Gastrocnemius medialis (tissue), 4 donors: ENCODE results near the gene SGO2.

ENCODE experiments used
- CTCF ChIP-seq, 5 experiments: fragments of 450-650 bp in 3 of 5; fragments of 200-600 bp in 2 of 5; sonication (generic) in 2 of 5; IDR thresholded peaks in 4 of 5; conservative IDR thresholded peaks in 1 of 5; 1 replicate in 4 of 5; 2 replicates in 1 of 5; pipeline ENCODE4 v1.5.1; 2016 to 2019; ENCODE audit warnings: antibody characterized with exemption in 5 of 5, mild to moderate bottlenecking in 3 of 5, moderate library complexity in 3 of 5
- POLR2A ChIP-seq, 2 donors: fragments of 450-650 bp; IDR thresholded peaks; one replicate each; pipeline ENCODE4 v1.6.1; 2017; ENCODE audit warnings: antibody characterized with exemption in 2 of 2, mild to moderate bottlenecking in 2 of 2, moderate library complexity in 2 of 2

GRCh38 chr2:200624658-200625057 lies 98.7 kb downstream of the SGO2 start:
- no peak for TF ChIP-seq CTCF (IDR thresholded peaks at IDR 0.05 in 4 of 5, conservative IDR thresholded peaks at IDR 0.05 in 1 of 5)
- TF ChIP-seq POLR2A (IDR thresholded peaks at IDR 0.05), result no peak
